Superior temporal gyrus (tissue), 1 donor: ENCODE measurements around the gene BIN1.

Experiments
- DNase-seq: peaks from one replicate; pipeline ENCODE4 v3.0.0-alpha.2; 2016; ENCODE audit errors: extremely low spot score

The BIN1 gene

GRCh38 chr2:127024769-127025358 lies 82.1 kb downstream of the BIN1 start:
- peak; percentile 58 for DNase-seq

GRCh38 chr2:127023504-127023903 lies 83.5 kb downstream of the BIN1 start:
- no peak for DNase-seq

- no peak for DNase-seq
Observed at GRCh38 chr2:127022817-127023216, 84.1 kb downstream of the BIN1 start.

GRCh38 chr2:127020536-127020935 lies 86.4 kb downstream of the BIN1 start:
- DNase-seq = no peak

- DNase-seq = no peak
Observed at GRCh38 chr2:127017548-127017947, 89.4 kb downstream of the BIN1 start.

- no peak for DNase-seq
Observed at GRCh38 chr2:127016329-127016728, 90.6 kb downstream of the BIN1 start.

GRCh38 chr2:127015106-127015910 lies 91.6 kb downstream of the BIN1 start:
- DNase-seq = no peak

GRCh38 chr2:127014630-127015029 lies 92.3 kb downstream of the BIN1 start:
- no peak for DNase-seq

DNA sequence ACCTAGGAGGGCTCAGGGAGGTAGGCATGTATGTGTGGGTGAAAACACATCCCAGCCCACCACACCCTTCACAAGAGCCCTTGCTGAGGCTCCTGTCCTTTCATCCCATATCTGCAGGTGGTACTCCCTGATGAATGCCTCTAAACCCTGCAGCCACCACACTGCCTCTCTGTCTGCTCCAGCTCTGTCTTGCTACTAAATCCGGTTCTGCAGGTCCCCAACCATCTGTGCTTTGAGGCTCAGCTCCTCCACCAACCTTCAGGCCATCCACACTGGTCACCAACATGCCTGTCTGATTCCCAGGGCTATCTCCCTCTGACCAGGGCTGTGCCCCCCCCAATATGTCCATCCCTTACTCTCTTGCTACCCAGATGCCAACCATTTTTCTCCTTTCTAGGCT lies 92.7 kb downstream of the BIN1 start:
- DNase-seq = no peak

DNA sequence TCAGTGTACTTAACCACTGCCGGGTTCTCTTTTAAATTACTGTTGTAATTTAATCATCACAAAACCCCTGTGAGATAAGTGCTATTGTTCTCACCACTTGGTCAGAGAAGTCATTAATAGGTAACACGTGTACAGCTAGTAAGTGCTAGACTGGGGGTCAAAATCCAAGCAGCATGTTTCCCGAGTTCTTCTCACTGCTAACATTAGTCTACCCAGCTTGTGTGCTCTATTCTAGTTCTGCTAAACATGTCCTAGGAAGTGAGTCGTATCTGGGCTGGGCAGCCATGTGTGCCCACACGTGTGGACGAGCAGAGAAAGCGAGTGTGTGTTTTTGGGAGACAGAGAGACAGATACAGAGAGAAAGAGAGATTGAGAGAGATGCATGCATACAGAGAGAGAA lies 94.1 kb downstream of the BIN1 start:
- DNase-seq = no peak

DNA sequence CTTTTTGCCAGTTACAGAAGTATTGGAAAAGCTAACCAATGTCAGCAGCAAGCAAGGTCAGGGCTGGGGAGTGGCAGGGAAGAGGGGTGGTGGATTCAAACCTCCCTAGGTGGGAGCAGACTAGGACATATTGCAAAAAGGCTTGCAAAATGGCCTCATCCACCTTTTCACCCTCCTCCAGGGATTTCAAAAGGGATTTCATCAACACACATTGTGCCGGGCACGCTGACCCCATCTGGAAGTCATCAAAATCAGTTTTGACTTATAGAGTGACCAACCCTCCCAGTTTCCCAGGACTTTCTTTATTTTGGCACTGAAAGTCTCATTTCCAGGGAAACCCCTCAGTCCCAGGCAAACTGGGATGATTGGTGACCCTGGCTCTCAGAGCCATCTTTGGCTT lies 94.7 kb downstream of the BIN1 start:
- no peak for DNase-seq

DNA sequence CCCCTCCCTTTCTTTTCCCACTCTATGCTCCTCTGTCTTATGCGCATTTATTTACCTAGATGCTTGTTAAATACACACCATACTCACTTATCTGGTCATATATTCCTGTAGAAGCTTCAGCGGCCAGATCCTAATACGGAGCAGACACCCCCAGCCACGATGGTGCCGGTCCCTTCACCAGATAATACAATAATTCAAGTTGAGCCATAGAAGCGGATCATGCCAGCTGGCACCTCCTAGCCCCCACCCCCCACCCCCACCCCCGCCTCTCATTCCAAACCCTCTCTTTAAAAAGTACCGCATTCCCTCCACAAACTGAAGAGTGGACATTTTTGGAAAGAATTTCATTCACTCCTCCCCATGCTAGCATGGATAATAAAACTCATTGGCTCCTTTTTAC lies 95.2 kb downstream of the BIN1 start:
- no peak for DNase-seq

- DNase-seq = no peak
Observed at GRCh38 chr2:127011231-127011661, 95.7 kb downstream of the BIN1 start.

- DNase-seq = no peak
Observed at GRCh38 chr2:127008265-127009015, 98.5 kb downstream of the BIN1 start.

GRCh38 chr2:127007652-127008051 lies 99.3 kb downstream of the BIN1 start:
- DNase-seq = no peak

GRCh38 chr2:127006962-127007361 lies 100.0 kb downstream of the BIN1 start:
- no peak for DNase-seq

DNA sequence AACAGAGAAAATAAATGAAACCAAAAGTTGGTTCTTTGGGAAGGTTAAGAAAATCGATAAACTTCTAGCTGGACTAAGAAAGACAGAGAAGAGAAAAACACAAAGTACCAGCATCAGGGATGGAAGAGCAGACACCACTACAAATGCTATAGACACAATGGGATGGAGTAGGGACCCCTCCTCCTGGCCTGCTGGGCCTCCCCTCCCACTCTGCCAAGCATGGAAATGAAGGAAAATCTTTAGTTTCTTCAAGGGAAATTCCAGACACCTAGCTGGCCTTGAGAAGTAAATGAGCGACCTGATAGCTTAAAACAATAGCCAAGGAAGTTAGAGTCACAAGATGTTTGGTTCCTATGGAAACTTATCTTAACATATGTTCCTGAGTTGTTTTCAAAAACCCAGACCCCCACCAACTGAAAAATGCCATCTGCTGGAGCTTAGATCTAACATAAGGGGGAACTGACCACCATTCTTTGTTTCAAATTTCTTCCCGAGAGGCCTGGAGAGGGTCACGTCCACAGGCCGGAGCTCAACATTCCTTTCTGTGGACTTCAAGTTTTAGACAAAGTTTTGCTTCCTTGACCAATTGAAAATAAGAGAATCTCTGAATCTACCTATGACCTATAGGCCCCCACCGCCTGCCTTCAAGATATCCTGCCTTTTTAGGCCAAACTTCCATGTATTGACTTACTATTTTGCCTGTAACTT lies 101.9 kb downstream of the BIN1 start:
- no peak for DNase-seq

GRCh38 chr2:127003070-127003800 lies 103.7 kb downstream of the BIN1 start:
- DNase-seq = peak; percentile 64

DNA sequence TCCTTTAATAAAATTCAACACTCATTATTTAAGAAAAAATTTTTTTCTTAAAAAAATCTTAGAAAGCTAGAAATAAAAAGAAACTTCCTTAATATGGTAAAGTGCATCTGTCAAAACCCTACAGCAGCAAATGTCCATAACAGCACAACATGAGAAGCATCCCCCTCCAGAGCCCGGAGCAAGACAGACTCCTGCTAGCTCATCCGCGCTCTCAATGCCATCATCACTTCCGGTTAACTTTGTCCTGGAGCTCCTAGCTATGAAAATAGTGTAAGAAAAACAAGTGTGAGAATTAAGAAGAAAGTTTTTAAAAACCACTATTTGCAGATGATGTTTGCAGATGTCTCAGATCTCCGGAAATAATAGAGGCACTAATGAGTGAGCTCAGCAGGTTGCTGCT lies 105.2 kb downstream of the BIN1 start:
- no peak for DNase-seq

GRCh38 chr2:127000937-127001336 lies 106.0 kb downstream of the BIN1 start:
- no peak for DNase-seq

- DNase-seq = no peak
Observed at GRCh38 chr2:127000194-127000593, 106.8 kb downstream of the BIN1 start.
